NCI-H460 (cell line): Measurements from ENCODE around the gene NPAS3. TPM values are rescaled to one million over a fixed set of nuclear protein-coding genes. Genes with fewer than 3 reads are reported as not detected.

ENCODE experiments used
- DNase-seq: peaks from one replicate; pipeline ENCODE4 v3.0.0-alpha.2; 2016; ENCODE audit warnings: low read depth; ENCODE audit errors: extremely low read depth
- total RNA-seq: library from RNA; depleted of rRNA; stranded (reverse); fragments of >200 nt; shearing (Covaris generic); gene quantifications from 2 replicates; pipeline ENCODE4 v1.2.3, GENCODE V29; 2014

NPAS3 gene
- total RNA-seq, 1 experiment from 2014 or later, result 0.62 TPM

DNA sequence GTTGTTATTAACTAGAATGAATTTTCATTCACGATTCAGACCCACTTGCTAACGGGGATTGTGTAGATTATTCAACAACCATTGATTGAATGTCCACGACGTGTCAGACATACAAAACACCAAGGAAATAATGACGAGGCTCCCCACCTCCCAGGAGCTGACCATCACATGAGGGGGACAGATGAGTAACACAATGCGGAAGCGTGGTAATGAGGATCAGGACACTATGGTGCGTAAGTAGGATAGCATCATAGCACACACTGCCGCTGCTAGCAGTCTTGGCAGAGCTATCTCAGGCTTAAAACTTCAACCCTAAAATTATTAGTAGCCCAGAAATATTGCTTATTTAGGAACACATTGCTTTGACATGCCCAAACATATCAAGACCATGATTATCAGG, 746.3 kb downstream of the NPAS3 start:
- no peak for DNase-seq

DNA sequence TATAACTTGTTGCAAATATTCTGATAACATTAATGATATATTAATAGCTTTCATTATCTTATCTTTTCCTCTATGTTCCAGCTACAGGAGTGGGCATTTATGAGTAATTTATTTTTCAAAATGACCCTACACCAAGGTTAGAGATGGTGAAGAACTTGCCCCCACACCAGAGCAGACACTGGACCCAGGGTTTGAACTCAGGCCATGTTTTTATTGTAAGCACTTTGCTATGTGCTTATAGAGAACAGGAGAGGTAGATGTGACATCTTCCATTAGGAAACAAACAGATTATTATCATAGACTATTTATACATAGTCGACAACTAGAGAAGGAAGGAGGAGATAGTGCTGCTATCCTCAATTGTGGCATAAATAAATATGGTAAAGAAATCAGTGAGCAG, 747.0 kb downstream of the NPAS3 start:
- DNase-seq, result no peak

DNA sequence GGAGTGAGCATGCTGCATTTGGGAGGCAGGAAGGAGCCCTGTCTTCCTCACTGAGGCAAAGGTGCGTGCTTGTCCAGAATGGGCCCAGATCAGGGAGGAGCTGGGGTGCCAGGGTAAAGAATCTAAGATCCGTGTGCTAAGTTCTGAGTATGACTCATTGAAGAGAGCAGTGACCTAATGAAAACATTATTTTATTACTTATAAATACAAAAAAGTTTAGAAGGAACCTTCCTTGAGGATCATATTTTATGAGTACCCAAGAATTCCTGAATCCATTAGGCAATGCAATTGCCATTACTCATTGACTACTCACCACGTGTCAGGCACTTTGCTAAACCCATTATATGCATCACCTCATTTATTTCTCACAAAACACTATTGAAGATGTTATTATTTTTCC, 747.5 kb downstream of the NPAS3 start:
- no peak for DNase-seq

DNA sequence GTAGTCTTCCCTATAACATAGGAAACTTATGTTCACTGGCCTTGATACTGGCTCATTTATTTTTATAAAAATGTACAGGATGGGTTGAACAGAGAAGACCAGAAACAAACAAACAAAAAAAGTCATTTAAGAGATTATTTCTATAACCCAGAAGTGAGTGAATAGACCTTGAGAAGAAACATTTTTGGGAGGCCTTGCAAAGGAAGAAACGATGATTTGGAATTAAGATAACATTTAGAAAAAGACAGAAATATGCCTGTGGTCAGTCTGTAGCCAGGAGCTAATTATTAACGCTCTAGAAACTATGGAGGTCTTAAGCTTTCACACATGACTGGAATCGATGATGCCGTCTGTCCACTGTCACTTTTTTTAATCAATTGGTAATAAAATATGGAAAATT, 748.2 kb downstream of the NPAS3 start:
- DNase-seq, result no peak

- no peak for DNase-seq
Observed at GRCh38 chr14:33689680-33690079, 751.0 kb downstream of the NPAS3 start.

- DNase-seq, result no peak
Observed at GRCh38 chr14:33691907-33692306, 753.2 kb downstream of the NPAS3 start.

- DNase-seq, result no peak
Observed at GRCh38 chr14:33692762-33693161, 754.1 kb downstream of the NPAS3 start.

DNA sequence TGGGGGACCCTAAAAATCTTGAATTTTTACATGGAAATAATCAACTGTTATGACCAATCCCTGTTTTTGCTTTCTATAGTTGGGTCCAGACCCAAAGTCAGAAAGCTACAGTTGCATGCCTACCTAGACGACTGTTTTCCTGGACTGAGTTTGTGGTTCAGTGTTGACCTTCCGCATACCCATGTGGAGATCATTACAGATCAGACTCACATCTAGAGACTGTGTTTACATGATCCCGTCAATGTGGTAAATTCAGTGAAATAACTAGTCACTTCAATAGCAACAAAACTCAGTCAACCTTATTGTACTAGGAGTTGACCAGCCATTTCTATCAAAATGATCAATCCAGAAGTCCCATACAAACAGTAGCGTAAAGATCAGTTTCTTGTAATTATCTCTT, 754.6 kb downstream of the NPAS3 start:
- no peak for DNase-seq

DNA sequence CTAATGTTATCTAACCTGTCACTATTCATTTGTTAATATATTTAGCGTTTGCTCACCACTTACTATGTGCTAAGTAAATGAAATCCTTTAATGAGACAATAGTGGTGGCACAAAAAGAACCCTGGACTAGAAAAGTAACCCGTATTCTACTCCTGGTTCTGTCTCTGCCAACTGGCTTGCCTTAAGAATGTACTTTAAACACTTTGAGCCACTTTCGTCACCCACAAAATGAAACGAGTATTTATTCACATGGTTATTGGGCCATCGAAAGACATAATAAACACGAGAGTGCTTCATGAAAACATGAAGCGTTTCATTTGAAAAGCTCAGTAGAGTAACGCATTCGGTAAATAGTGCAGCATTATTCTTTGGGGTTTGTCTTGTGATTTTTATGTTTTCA, 757.5 kb downstream of the NPAS3 start:
- DNase-seq, result no peak

DNA sequence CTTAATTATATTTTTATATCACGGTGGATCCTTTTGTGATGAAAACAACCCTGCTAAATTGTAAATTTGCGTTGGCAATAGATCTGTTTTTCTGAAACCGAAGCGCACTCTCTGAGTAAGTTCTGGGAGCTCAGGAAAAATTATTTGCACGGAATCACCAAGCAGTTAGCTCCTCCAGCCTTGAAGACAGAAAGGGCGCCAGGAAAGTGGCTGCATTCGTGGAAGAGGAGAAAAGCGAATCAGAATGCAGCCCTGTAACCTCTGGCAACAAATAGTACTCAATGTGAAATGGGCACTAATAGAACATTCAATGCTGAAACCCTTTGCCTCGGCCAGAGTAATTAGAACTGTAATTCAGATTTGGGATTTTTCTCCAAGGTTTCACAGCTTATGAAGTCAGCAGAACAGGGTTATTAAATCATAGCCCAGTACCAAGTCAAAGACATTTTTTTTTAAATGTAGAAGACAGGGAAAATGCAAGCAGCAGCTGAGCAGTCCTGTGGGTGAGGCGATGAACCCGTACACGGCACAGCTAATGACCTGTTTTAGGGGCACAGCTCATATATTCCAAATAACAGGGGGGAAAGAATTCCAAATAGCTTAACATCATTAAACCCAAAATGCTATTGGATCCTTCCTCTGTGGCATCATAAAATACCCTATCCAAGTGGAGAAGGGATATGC, 760.8 kb downstream of the NPAS3 start:
- no peak for DNase-seq

GRCh38 chr14:33700052-33700451, 761.4 kb downstream of the NPAS3 start:
- no peak for DNase-seq

- DNase-seq, result no peak
Observed at GRCh38 chr14:33702293-33702692, 763.6 kb downstream of the NPAS3 start.

DNA sequence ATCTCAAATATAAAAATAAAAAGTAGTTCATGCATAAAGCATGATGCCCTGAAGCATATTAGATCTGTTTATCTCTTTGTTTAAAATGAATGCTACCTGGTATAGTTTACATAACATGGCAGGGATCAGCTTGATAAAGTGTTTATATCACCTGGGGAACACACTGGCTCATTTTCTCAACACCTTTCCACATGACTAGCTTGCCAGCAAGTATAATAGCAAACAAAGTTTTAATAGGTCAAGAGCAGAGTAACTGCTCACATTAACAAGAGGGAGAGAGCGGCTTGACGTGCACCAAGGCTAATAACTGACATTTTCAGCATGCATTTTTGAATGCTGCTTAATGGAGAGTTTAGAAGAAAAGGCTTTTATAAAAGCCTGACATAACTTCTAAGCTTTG, 765.8 kb downstream of the NPAS3 start:
- no peak for DNase-seq

DNA sequence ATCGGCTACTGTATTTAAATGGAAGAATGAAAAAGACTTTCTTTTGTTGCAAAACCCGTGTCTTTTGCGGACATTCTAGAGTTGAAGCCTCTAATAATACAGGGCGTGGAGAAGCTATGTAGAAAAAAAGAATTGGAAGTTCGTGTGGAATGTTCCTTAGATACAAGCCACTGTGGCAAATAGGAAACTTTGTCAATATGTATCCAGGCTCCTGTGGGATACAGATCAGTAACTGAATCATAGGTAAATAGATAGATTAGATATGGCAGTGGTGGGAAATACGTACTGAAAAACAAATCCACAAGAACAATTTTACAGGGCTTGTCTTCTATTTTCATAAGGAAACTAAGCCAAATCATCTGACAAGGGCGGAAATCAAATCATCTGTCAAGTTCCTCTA, 766.8 kb downstream of the NPAS3 start:
- no peak for DNase-seq

DNA sequence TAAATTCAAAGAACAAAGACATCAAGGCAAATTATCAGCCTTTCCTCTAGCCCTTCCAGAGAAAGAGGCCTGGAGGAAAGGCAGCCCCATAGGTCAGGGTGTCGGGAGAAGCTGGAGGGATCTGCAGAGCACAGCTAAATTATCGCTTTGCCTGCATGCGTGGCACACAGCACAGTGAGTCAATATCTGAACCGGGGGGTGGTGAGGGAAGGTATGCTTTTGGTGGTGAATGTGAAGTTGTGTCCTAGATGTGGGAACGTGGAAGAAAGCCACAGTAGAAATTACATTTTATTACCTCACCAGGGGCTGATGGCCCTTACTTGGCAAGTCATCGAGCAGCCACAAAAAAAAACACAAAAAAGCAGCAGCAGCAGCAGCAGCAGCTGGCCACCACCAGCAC, 769.0 kb downstream of the NPAS3 start:
- DNase-seq, result no peak

- no peak for DNase-seq
Observed at GRCh38 chr14:33709283-33709682, 770.6 kb downstream of the NPAS3 start.

GRCh38 chr14:33709711-33710110, 771.0 kb downstream of the NPAS3 start:
- no peak for DNase-seq

DNA sequence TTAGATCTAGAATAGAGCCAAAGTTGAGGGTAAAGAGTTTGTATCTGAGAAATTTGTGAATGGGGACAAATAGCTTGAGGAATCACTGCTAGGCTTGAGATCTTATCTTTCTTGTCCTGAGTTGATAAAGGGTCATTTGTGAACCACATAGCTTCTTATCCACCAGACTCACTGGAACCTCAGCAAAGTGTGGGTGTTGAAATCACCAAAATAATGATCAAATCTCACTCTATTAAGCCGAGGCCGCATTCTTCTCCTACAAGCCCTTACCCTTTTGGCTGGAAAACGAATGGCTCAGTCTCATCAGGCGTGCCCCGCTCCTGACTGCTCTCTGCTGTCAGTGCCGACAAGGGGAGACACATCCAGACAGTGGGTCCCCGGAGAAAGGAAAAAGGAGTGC, 771.6 kb downstream of the NPAS3 start:
- no peak for DNase-seq

DNA sequence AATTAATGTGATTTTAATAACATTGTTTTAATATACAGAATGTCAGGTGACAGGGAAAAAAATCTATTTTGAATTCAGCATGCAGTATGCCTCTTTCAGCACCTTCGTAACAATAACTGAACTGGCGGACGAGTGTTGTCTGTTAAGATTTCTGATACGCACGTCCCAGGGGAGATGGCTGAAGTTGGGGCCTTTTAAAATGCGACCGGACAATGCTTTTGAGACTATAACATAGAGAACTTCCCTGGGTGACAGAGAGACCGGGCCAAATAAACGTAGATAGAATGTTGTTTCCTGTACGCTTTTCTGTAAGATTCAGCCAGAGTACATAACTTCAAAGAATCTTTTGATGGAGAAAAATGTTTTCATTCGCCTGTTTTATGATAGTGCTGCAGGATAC, 772.5 kb downstream of the NPAS3 start:
- DNase-seq, result no peak

DNA sequence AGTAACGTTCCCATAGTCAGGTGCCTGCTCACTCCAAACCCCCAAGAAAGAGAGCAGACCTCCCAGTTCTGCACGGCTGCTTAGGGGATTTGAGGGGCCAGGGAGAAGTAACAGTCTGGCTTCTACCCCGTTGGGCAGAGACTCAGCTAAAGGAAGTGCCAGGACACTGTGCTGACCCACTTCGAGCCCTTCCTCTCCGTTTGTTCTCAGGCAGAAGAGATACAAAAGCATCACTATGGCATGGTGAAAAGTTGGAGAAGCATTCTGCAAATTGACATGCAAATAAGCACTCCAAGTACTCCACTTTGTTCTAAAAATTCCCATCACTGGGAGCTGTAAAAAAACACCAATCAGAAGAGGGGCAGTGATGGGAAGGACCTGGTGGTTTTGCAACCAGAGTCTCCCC, 773.1 kb downstream of the NPAS3 start:
- DNase-seq, result no peak

GRCh38 chr14:33714527-33715226, 776.0 kb downstream of the NPAS3 start:
- no peak for DNase-seq

GRCh38 chr14:33715227-33715528, 776.5 kb downstream of the NPAS3 start:
- DNase-seq, result no peak

DNA sequence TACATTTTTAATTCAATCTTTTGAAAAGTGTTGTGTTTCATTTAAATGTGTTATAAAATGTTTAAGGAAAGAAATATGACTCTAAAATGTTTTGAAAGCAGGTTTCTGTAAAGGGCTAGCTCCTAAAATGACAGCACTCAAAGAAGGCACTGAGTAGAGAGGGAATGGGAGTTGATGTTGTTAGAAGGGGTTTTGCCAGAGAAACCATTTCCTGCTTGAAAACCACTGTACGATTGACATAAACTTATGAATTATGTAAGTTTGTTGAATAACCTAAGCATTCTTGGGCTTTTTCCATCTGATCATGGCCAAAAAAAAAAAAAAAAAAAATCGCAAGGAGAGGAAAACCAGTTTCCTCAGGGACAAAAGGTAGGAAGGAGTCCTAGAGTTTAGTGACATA, 778.2 kb downstream of the NPAS3 start:
- no peak for DNase-seq
